ACC112 (cell line): Measurements from ENCODE around the gene NAB1.

Experiments
- H2AFZ ChIP-seq: fragments of 200-600 bp; sonication (generic); one replicate; pipeline ENCODE4 v1.6.0; 2017; ENCODE audit warnings: antibody characterized with exemption, low read length; ENCODE audit not compliant: unreplicated experiment
- H3K27ac ChIP-seq: fragments of 200-600 bp; sonication (generic); 2 replicates; pipeline ENCODE4 v1.5.1; 2014; ENCODE audit warnings: low read depth, mild to moderate bottlenecking, antibody characterized with exemption, low read length, moderate library complexity
- H3K27me3 ChIP-seq: fragments of 200-600 bp; sonication (generic); 2 replicates; pipeline ENCODE4 v1.6.1; 2014; ENCODE audit warnings: mild to moderate bottlenecking, antibody characterized with exemption, low read length, moderate library complexity, mixed read lengths; ENCODE audit not compliant: insufficient read depth
- H3K36me3 ChIP-seq: fragments of 200-600 bp; sonication (generic); 2 replicates; pipeline ENCODE4 v1.6.1; 2016; ENCODE audit warnings: mild to moderate bottlenecking, antibody characterized with exemption, low read length, moderate library complexity, mixed read lengths; ENCODE audit not compliant: insufficient read depth
- H3K4me1 ChIP-seq: fragments of 200-600 bp; sonication (generic); one replicate; pipeline ENCODE4 v1.6.1; 2016; ENCODE audit warnings: low read length, mixed read lengths; ENCODE audit not compliant: insufficient read depth, unreplicated experiment, control insufficient read depth
- H3K4me3 ChIP-seq: fragments of 200-600 bp; sonication (generic); 2 replicates; pipeline ENCODE4 v1.5.1; 2014; ENCODE audit warnings: mild to moderate bottlenecking, low read depth, low read length
- H3K79me2 ChIP-seq: fragments of 200-600 bp; sonication (generic); one replicate; pipeline ENCODE4 v1.6.0; 2016; ENCODE audit warnings: low read length; ENCODE audit not compliant: control insufficient read depth, unreplicated experiment, insufficient read depth

Gene NAB1

DNA sequence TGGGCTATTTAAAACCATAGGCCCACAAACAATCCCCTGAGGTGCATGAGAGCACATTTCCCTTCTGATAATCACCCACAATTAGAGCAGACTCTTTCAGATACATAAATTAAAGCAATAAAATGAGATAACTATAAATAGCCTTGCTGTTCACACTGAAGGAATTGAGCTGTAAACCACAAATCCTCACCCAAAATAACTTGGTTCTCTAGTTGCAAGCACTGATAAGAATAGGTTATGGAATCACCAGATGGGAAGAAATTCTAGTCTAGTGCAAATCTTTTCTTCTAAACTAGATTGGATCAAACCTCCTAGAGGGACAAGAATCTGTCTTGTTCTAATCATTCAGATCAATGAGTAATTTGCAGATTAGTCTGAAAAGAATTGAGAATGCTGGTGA, 64.6 kb downstream of the NAB1 start:
- H3K79me2 ChIP-seq, result no peaks in the 10 kb centered on the region
- H3K27me3 ChIP-seq, result no peaks in the 10 kb centered on the region
- H3K4me1 ChIP-seq, result peaks cover 20% of the 10 kb centered on the region
- no peaks in the 10 kb centered on the region for H3K36me3 ChIP-seq
- no peak overlapping the region for H3K4me3 ChIP-seq
- H3K27ac ChIP-seq, result no peak overlapping the region
- H2AFZ ChIP-seq, result no peak overlapping the region

- Histone ChIP-seq H3K79me2 (no peaks in the 10 kb centered on the region), H3K27ac (no peak overlapping the region), H2AFZ (no peak overlapping the region), H3K4me3 (no peak overlapping the region), H3K27me3 (0 out of 2 replicates have a peak, but pooled peaks cover under 1% of the 10 kb centered on the region), H3K4me1 (peaks cover 24% of the 10 kb centered on the region), H3K36me3 (no peaks in the 10 kb centered on the region)
These were observed 66.1 kb downstream of the NAB1 start for GRCh38 chr2:190714958-190715357.

GRCh38 chr2:190716176-190716807, 67.4 kb downstream of the NAB1 start:
- Histone ChIP-seq H3K4me1 (peaks cover 21% of the 10 kb centered on the region), H3K27ac (no peak overlapping the region), H3K79me2 (no peaks in the 10 kb centered on the region), H2AFZ (no peak overlapping the region), H3K27me3 (0 out of 2 replicates have a peak, but pooled peaks cover 10% of the 10 kb centered on the region), H3K4me3 (no peak overlapping the region), H3K36me3 (no peaks in the 10 kb centered on the region)

DNA sequence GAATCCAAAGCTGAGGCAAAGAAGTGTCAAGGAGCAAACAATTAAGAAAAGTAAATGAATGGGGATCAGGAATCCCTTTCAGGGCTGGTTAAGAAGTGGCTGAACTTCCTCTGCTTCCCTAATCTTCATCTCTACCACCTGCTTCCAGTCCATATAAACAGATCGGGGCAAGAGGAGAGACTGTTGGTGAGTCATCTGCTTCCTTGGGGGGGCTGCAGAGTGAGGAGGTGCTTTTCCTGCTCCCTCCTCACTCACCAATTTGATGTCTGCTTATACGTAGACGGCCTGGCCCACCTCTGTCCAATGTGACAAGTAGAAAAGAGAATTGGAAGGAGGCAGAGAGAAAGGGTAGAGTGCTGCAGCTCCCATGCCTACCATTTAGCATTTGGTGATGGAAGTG, 68.4 kb downstream of the NAB1 start:
- no peak overlapping the region for H3K27ac ChIP-seq
- no peak overlapping the region for H2AFZ ChIP-seq
- peaks cover 24% of the 10 kb centered on the region for H3K4me1 ChIP-seq
- H3K27me3 ChIP-seq, result 0 out of 2 replicates have a peak, but pooled peaks cover 10% of the 10 kb centered on the region
- H3K79me2 ChIP-seq, result no peaks in the 10 kb centered on the region
- H3K4me3 ChIP-seq, result no peak overlapping the region
- H3K36me3 ChIP-seq, result no peaks in the 10 kb centered on the region

DNA sequence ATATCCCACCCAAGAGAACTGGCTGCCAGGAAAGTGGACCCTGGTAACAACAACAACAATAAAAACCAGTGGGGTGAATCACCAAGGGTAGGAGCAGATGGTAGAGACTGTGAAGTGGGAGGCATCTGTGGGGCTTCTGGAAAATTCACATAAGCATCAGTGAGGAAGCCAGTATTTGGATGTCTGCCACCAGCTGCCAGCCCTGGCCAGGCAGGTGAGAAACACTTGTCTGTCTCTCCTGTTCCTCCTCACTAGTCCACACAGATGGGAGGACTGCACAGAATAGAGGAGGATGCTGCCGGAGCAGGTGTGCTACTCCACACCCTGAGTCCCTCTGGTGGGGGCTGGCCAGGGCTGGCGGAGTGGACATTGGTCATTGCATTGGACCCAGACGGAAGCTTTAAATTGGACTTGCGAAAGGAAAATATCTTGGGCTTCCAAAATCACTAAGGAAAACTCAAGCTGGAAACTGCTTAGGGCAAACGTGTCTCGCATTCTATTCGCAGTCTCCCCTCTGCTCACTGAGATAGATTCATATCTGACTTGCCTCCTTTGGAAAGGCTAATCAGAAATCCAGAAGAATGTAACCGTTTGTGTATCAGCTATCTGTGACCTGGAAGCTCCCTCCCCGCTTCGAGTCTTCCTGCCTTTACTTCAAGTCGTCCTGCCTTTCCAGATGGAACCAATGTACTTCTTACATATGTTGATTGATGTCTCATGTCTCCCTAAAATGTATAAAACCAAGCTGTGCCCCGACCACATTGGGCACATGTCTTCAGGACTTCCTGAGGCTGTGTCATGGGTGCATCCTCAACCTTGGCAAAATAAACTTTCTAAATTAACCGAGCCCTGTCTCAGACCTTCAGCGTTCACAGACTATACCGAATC, 69.1 kb downstream of the NAB1 start:
- Histone ChIP-seq H3K4me3 (0 out of 2 replicates have a peak overlapping the region, but pooled peaks have one; percentile 21), H2AFZ (no peak overlapping the region)

DNA sequence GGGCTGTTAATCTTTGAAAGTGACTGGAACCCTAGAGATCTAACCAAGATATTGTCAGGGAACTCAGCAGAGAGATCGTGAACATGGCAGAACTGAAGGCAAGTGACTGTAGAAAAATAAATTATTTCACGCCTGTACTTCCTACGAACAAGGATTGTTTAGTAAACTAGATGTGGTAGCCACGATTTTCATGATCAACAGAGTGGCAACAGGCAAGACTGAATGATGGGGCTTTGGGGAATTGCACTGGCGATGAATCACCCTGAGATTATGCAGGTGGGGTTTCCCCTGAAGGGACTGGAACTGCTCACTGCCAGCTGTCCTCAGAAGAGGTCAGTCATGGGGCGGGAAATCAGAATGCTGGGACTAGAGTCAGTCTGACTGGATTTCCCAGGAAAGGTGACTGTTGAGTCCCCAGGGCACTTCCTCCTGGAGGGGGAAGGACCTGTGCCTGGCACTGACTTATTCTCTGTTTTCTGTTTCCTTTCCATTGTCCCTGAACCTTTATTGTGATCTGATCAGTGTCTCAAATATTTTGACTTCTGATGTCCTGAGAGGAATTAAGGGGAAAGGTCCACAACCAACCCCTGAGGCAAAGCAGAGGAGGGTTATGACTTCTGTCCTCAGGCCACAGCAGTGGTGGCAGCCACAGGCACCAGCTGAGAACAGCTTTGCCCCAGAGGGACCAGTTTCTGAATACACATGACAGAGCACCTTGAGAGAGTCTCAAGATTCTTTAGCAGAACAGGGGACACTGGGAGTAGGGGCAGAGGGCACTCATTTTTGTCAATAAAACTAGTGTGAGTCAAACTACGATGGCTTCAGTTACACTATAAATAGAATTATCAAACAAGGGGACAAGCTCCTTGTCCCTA, 70.0 kb downstream of the NAB1 start:
- no peaks in the 10 kb centered on the region for H3K79me2 ChIP-seq
- H2AFZ ChIP-seq, result no peak overlapping the region
- H3K27ac ChIP-seq, result peak overlapping the region; percentile 6; the same call in 1 of the 2 replicates

More for the DNA sequence above, 69.1 kb downstream of the NAB1 start:
- no peaks in the 10 kb centered on the region for H3K36me3 ChIP-seq
- no peak overlapping the region for H3K27ac ChIP-seq
- peaks cover 10% of the 10 kb centered on the region; the same call in 1 of the 2 replicates for H3K27me3 ChIP-seq
- H3K4me1 ChIP-seq, result peaks cover 32% of the 10 kb centered on the region
- H3K79me2 ChIP-seq, result no peaks in the 10 kb centered on the region

DNA sequence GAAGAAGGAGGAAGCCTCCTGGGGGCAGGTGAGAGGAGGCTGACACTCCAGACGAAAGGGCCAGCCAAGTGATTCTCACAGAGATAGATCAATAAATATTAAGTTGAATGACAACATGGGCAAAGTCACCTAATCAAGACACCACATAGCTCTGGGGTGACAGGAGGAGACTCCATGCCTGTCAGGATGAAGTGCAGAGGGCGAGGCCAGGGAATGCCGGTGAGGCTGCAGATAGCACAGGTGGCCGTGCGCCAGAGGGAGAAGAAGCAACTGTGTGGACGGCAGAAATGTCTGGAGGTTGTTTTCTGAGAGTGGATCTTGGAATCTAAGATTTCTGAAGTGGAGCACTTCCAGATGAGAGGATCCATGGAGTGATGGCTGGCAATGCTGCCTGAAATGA, 71.4 kb downstream of the NAB1 start:
- Histone ChIP-seq H3K27ac (no peak overlapping the region), H3K79me2 (no peaks in the 10 kb centered on the region), H3K4me3 (no peak overlapping the region), H3K4me1 (peaks cover 37% of the 10 kb centered on the region), H2AFZ (no peak overlapping the region), H3K36me3 (no peaks in the 10 kb centered on the region), H3K27me3 (peaks cover 10% of the 10 kb centered on the region; the same call in 1 of the 2 replicates)

More for the DNA sequence above, 70.0 kb downstream of the NAB1 start:
- Histone ChIP-seq H3K4me1 (peaks cover 37% of the 10 kb centered on the region), H3K36me3 (no peaks in the 10 kb centered on the region), H3K27me3 (peaks cover 10% of the 10 kb centered on the region; the same call in 1 of the 2 replicates), H3K4me3 (peak overlapping the region; percentile 21; the same call in 1 of the 2 replicates)

DNA sequence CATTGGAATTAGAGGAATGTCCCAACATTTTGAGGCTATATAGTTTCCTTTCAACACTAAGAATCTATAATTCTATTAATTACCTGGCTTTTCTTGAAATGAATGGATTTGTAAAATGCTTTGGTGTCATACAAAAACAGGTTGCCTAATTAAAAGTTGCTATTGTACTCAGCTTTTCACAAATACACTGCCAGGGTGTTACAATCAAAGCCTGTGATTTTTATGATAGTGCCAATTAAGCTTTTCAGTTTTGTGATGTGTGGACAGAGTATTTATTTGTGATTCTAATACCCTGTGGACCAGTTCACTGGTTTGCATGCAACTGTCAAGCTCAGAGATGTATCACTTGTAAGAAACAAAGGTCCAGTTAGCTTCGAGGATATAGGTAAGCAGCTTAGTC, 71.8 kb downstream of the NAB1 start:
- H3K27ac ChIP-seq, result no peak overlapping the region
- H2AFZ ChIP-seq, result no peak overlapping the region
- H3K4me1 ChIP-seq, result peaks cover 37% of the 10 kb centered on the region
- no peak overlapping the region for H3K4me3 ChIP-seq
- H3K36me3 ChIP-seq, result no peaks in the 10 kb centered on the region
- no peaks in the 10 kb centered on the region for H3K79me2 ChIP-seq
- peaks cover 10% of the 10 kb centered on the region; the same call in 1 of the 2 replicates for H3K27me3 ChIP-seq

GRCh38 chr2:190722061-190722759, 73.3 kb downstream of the NAB1 start:
- peaks cover 37% of the 10 kb centered on the region for H3K4me1 ChIP-seq
- no peak overlapping the region for H3K27ac ChIP-seq
- peaks cover 10% of the 10 kb centered on the region; the same call in 1 of the 2 replicates for H3K27me3 ChIP-seq
- no peak overlapping the region for H3K4me3 ChIP-seq
- no peaks in the 10 kb centered on the region for H3K79me2 ChIP-seq
- no peak overlapping the region for H2AFZ ChIP-seq
- H3K36me3 ChIP-seq, result no peaks in the 10 kb centered on the region
